ENCODE measurements around the gene GYPB. TPM values are rescaled to one million over a fixed set of nuclear protein-coding genes. Genes with fewer than 3 reads are reported as not detected.
A peak's percentile ranks its signal among the peaks of the same experiment; 100 is the strongest.
"Not testable (repeated sequence)": the region's sequence is repeated elsewhere in the genome, so short reads cannot be mapped to it uniquely, and the experiment has no call there.

Gene GYPB
- total and polyA plus RNA-seq, 2 experiments from 2014 or later, result 0.58 TPM; not detected in 1

DNA sequence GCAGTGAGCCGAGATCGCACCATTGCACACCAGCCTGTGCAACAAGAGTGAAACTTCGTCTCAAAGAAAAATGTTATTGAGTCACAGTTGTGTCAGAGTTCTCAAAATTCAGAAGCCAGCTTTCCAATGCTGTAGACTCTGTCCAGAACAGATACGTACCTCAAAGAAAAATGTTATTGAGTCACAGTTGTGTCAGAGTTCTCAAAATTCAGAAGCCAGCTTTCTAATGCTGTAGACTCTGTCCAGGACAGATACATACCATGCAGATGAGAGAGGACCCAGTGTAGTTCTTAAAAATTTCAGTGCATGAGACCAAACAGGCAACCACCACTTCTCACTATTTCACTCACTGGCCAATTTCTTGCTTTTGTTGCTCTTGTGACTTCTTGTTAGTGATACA, 68.2 kb downstream of the GYPB start:
- H3F3A ChIP-seq (ENCODE audit: insufficient read depth); H3K9me2 ChIP-seq (ENCODE audit: insufficient read depth); H3K4me3 ChIP-seq; in situ Hi-C loops (cut with MboI); H4K20me1 ChIP-seq (ENCODE audit: insufficient read depth); H3K27me3 ChIP-seq (replicated peaks; ENCODE audit: insufficient read depth); H3K4me1 ChIP-seq (ENCODE audit: insufficient read depth); H2AFZ ChIP-seq; H3K4me2 ChIP-seq (ENCODE audit: unreplicated experiment); H3K79me2 ChIP-seq (ENCODE audit: insufficient read depth); H3K27ac ChIP-seq; H3K9me3 ChIP-seq (ENCODE audit: low read depth); H3K36me3 ChIP-seq (ENCODE audit: low read depth); H3K9ac ChIP-seq: not testable (repeated sequence)
- WGBS, 2 experiments (ENCODE audit: low coverage in 1 of 2, low lambda C conversion rate in 2 of 2, missing lambda C conversion rate in 2 of 2), result 55 to 59% methylated on average over 4 of the region's 4 CpGs
- peak; percentile 56 for DNase-seq

DNA sequence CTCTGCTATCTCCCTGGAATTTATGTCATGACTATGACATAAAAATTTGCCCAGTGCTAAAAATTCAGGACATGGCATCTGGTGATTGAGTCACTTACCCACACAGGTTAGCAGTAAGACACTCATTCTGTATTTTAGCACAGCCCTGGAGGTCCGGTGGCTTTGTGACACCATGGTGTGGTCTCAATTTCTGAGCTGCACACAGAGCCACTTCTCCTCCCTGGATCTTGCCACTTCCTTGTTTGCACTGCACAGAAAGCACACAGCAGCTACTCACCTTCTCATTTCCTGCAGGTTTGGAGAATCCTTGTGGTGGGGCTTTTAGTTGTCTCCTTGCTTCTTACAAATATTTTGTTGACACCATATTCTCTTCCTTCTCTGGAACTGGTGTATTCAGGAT, 69.0 kb downstream of the GYPB start:
- H3K4me1 ChIP-seq (ENCODE audit: insufficient read depth); H3K36me3 ChIP-seq (ENCODE audit: low read depth); H3K79me2 ChIP-seq (ENCODE audit: insufficient read depth); H3K4me3 ChIP-seq; H2AFZ ChIP-seq; H3K27ac ChIP-seq; H4K20me1 ChIP-seq (ENCODE audit: insufficient read depth); H3K9me2 ChIP-seq (ENCODE audit: insufficient read depth); DNase-seq; H3K4me2 ChIP-seq (ENCODE audit: unreplicated experiment); H3K9me3 ChIP-seq (ENCODE audit: low read depth); H3K27me3 ChIP-seq (replicated peaks; ENCODE audit: insufficient read depth); H3K9ac ChIP-seq; in situ Hi-C loops (cut with MboI); H3F3A ChIP-seq (ENCODE audit: insufficient read depth): not testable (repeated sequence)
- WGBS, 2 experiments (ENCODE audit: low coverage in 1 of 2, low lambda C conversion rate in 2 of 2, missing lambda C conversion rate in 2 of 2), result 6 to 31% methylated on average over 1 of the region's 1 CpG

DNA sequence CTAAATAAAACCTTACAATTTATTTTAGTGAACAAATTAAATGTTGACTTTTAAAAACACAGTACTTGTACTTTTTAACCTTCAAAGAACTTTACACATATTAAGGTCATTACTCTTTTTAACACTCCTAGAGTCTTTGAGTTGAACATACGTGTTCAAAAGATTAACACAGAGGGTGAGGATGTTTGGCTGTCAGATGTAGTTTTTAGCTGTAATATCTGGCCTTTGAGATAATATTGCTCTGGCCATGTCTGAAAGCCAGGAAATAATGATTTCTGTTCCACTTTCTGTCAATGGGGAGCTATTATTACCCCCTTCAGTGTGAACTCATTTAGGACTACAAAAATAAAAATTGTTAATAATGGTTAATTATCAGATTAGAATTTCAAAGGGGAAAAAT, 71.7 kb downstream of the GYPB start:
- H3K9me2 ChIP-seq (ENCODE audit: insufficient read depth); H3K27me3 ChIP-seq (replicated peaks; ENCODE audit: insufficient read depth); in situ Hi-C loops (cut with MboI); H3K27ac ChIP-seq; H2AFZ ChIP-seq; H3K36me3 ChIP-seq (ENCODE audit: low read depth); H3K79me2 ChIP-seq (ENCODE audit: insufficient read depth); H3K9me3 ChIP-seq (ENCODE audit: low read depth); H3K9ac ChIP-seq; H3K4me3 ChIP-seq; H3F3A ChIP-seq (ENCODE audit: insufficient read depth); H4K20me1 ChIP-seq (ENCODE audit: insufficient read depth); DNase-seq; H3K4me1 ChIP-seq (ENCODE audit: insufficient read depth); H3K4me2 ChIP-seq (ENCODE audit: unreplicated experiment): not testable (repeated sequence)
- WGBS, 2 experiments (ENCODE audit: low coverage in 1 of 2, low lambda C conversion rate in 2 of 2, missing lambda C conversion rate in 2 of 2), result 46 to 60% methylated on average over 1 of the region's 1 CpG

Other genes with a start within 250 kb of the GYPB start
- gene GYPE, start 113.8 kb downstream of the GYPB start, total RNA-seq (2014; rRNA removed; shearing (Covaris generic)), result 2.5 and 6.6 TPM in 2 replicates
- gene GYPE, start 113.8 kb downstream of the GYPB start, polyA plus RNA-seq (2016; fragmentation: Nextera tagmentation; extraction: Ambion mirVana), result 4.0 and 4.7 TPM in 2 replicates
- not detected in 2 replicates for gene GYPA, start 121.3 kb upstream of the GYPB start, total RNA-seq (2014; rRNA removed; shearing (Covaris generic))
- gene GYPA, start 121.3 kb upstream of the GYPB start, polyA plus RNA-seq (2016; fragmentation: Nextera tagmentation; extraction: Ambion mirVana), result not detected in 2 replicates

All from GM23248 (cell line).